Thyroid gland (tissue), 4 donors: Measurements from ENCODE around the gene ZSCAN5C. TPM values are rescaled to one million over a fixed set of nuclear protein-coding genes. Genes with fewer than 3 reads are reported as not detected.

Source experiments
- DNase-seq, 2 donors: peaks; one replicate each; pipeline ENCODE4 v3.0.0-alpha.2; 2019
- H3K27ac ChIP-seq, 3 donors: fragments of 200-600 bp; sonication (generic); 1 replicate in 2 of 3; 2 replicates in 1 of 3; pipeline ENCODE4 v1.5.1; 2016 to 2019; ENCODE audit warnings: mild to moderate bottlenecking in 1 of 3, moderate library complexity in 1 of 3
- H3K27me3 ChIP-seq: fragments of 200-600 bp; sonication (generic); one replicate; pipeline ENCODE4 v1.5.1; 2019
- H3K36me3 ChIP-seq, 2 donors: fragments of 200-600 bp; sonication (generic); one replicate each; pipeline ENCODE4 v1.5.1; 2016 to 2019
- H3K4me1 ChIP-seq, 2 donors: fragments of 200-600 bp; sonication (generic); one replicate each; pipeline ENCODE4 v1.5.1; 2017 to 2019
- H3K4me3 ChIP-seq, 3 donors: fragments of 200-600 bp; sonication (generic); replicated peaks in 1 of 3; 1 replicate in 2 of 3; 2 replicates in 1 of 3; pipeline ENCODE4 v1.5.1; 2016; ENCODE audit warnings: mild to moderate bottlenecking in 1 of 3
- H3K9me3 ChIP-seq: fragments of 200-600 bp; sonication (generic); one replicate; pipeline ENCODE4 v1.5.1; 2017
- CTCF ChIP-seq, 6 experiments: fragments of 200-600 bp in 3 of 6; fragments of 450-650 bp in 3 of 6; sonication (generic) in 3 of 6; IDR thresholded peaks; one replicate each; pipeline ENCODE4 v1.5.1; 2016 to 2019; ENCODE audit warnings: antibody characterized with exemption in 6 of 6, mild to moderate bottlenecking in 2 of 6, inconsistent platforms in 1 of 6, moderate library complexity in 1 of 6
- POLR2A ChIP-seq, 2 donors: fragments of 450-650 bp; IDR thresholded peaks; one replicate each; pipeline ENCODE4 v1.6.1; 2017; ENCODE audit warnings: antibody characterized with exemption in 2 of 2, mild to moderate bottlenecking in 2 of 2, moderate library complexity in 1 of 2
- WGBS, 2 donors: methylation state at CpG; one replicate each; pipeline ENCODE4 v1.1.5; 2017; 5-methylcytosine and 5-hydroxymethylcytosine counted together
- intact Hi-C: fragments of 100-400 bp; cut with DNase I; formaldehyde crosslinking; loops from one replicate; pipeline ENCODE4 v1.15.1; 2023
- total RNA-seq, 4 donors: library from RNA; depleted of rRNA; stranded (reverse); fragments of >200 nt; gene quantifications; one replicate each; pipeline ENCODE4 v1.2.3, GENCODE V29; 2016

Gene ZSCAN5C
- total RNA-seq, 4 donors from 2014 or later, result not detected

GRCh38 chr19:56253737-56254136, 51.7 kb downstream of the ZSCAN5C start:
- TF ChIP-seq CTCF (IDR thresholded peaks at IDR 0.05) (peak in 5 of 6 experiments; percentile 2 to 40 (median 18)), POLR2A (IDR thresholded peaks at IDR 0.05) (no peak)
- H3K4me3 ChIP-seq, result no peak overlapping the region
- H3K27me3 ChIP-seq, result no peaks in the 10 kb centered on the region
- H3K4me1 ChIP-seq, result no peaks in the 10 kb centered on the region
- no peaks in the 10 kb centered on the region for H3K9me3 ChIP-seq
- no peak for DNase-seq
- H3K27ac ChIP-seq, result no peak overlapping the region
- H3K36me3 ChIP-seq, result no peaks in the 10 kb centered on the region
- 66 to 67% methylated on average over 5 of the region's 5 CpGs for WGBS, 2 donors
- intact Hi-C loops, result no loop called here

- TF ChIP-seq POLR2A (IDR thresholded peaks at IDR 0.05), result no peak
- TF ChIP-seq CTCF (IDR thresholded peaks at IDR 0.05), result no peak
- no peaks in the 10 kb centered on the region for H3K9me3 ChIP-seq
- H3K27me3 ChIP-seq, result no peaks in the 10 kb centered on the region
- no peaks in the 10 kb centered on the region for H3K36me3 ChIP-seq
- no peak for DNase-seq
- 84 to 88% methylated on average over 12 of the region's 12 CpGs for WGBS, 2 donors
- no peak overlapping the region for H3K27ac ChIP-seq
- H3K4me3 ChIP-seq, result no peak overlapping the region
- intact Hi-C loops, result no loop called here
- no peaks in the 10 kb centered on the region for H3K4me1 ChIP-seq
These were observed 56.2 kb downstream of the ZSCAN5C start for GRCh38 chr19:56258272-56258671.

Other genes with a start within 250 kb of the ZSCAN5C start
- not detected for gene NLRP5, start 215.5 kb upstream of the ZSCAN5C start, total RNA-seq
- gene ZNF787, start 81.0 kb upstream of the ZSCAN5C start, total RNA-seq, result 10 to 100 TPM in 3 of 4 donors, 1 to 10 TPM in 1; 7.8 to 21.3 (median 14.2) TPM
- gene ZNF444, start 61.0 kb upstream of the ZSCAN5C start, total RNA-seq, result 10 to 100 TPM; 35.1 to 53.0 (median 45.5) TPM
- not detected for gene GALP, start 26.3 kb upstream of the ZSCAN5C start, total RNA-seq
- gene ZSCAN5B, start 4.5 kb upstream of the ZSCAN5C start, total RNA-seq, result not detected
- gene EDDM13, start 70.5 kb downstream of the ZSCAN5C start, total RNA-seq, result 1 to 10 TPM in 1 of 4 donors, not detected in 3; 2.0 TPM
- 10 to 100 TPM in 3 of 4 donors, 1 to 10 TPM in 1; 7.4 to 22.1 (median 17.7) TPM for gene ZSCAN5A, start 112.6 kb downstream of the ZSCAN5C start, total RNA-seq
- gene ZNF582, start 191.3 kb downstream of the ZSCAN5C start, total RNA-seq, result 10 to 100 TPM in 3 of 4 donors, 1 to 10 TPM in 1; 4.9 to 19.6 (median 10.9) TPM
- 10 to 100 TPM in 2 of 4 donors, 1 to 10 TPM in 2; 6.5 to 22.8 (median 10.2) TPM for gene ZNF583, start 202.1 kb downstream of the ZSCAN5C start, total RNA-seq